ENCODE data around the gene SLC27A6. TPM values are rescaled to one million over a fixed set of nuclear protein-coding genes. Genes with fewer than 3 reads are reported as not detected.

The SLC27A6 gene
- total RNA-seq, 1 donor from 2014 or later: 0.39 TPM

- no peak overlapping the region for H2AFZ ChIP-seq (ENCODE audit: low read depth, low read length)
- no peak overlapping the region for H3K4me3 Mint-ChIP-seq (ENCODE audit: unreplicated experiment)
- H3K4me3 ChIP-seq (ENCODE audit: insufficient read depth, low read depth, low read length): no peak overlapping the region
- no peaks in the 10 kb centered on the region for H3K36me3 ChIP-seq (ENCODE audit: insufficient read depth, low read length)
- no peaks in the 10 kb centered on the region for H3K4me1 ChIP-seq (ENCODE audit: insufficient read depth, low read length)
- no peak overlapping the region for H3K27ac Mint-ChIP-seq (ENCODE audit: unreplicated experiment)
- H3K9me3 ChIP-seq (ENCODE audit: insufficient read depth, low read depth, low read length): no peaks in the 10 kb centered on the region
- H4K20me1 ChIP-seq (ENCODE audit: insufficient read depth, low read length): no peaks in the 10 kb centered on the region
- H3K79me2 ChIP-seq (ENCODE audit: insufficient read depth, low read length): no peaks in the 10 kb centered on the region
- H3K36me3 Mint-ChIP-seq (ENCODE audit: low read depth, unreplicated experiment): no peaks in the 10 kb centered on the region
- no peak overlapping the region for H3K27ac ChIP-seq (ENCODE audit: low read depth, low read length)
- no peaks in the 10 kb centered on the region for H3K27me3 ChIP-seq (ENCODE audit: insufficient read depth, low read length)
- FAIRE-seq (no peak), DNase-seq (ENCODE audit: low read depth) (no peak)
- peaks cover 13% of the 10 kb centered on the region for H3K4me1 Mint-ChIP-seq (ENCODE audit: low read depth, unreplicated experiment)
- no peak overlapping the region for H3K4me2 ChIP-seq (ENCODE audit: low read length)
- no peaks in the 10 kb centered on the region for H3K9me3 Mint-ChIP-seq (ENCODE audit: unreplicated experiment)
- no peak overlapping the region for H3K9ac ChIP-seq (ENCODE audit: low read length)
- TF ChIP-seq EZH2 (IDR thresholded peaks at IDR 0.05; ENCODE audit: insufficient read depth, low read length) (no peak), CTCF (IDR thresholded peaks at IDR 0.05; ENCODE audit: insufficient read depth, low read depth, low read length) (no peak)
- H3K27me3 Mint-ChIP-seq (ENCODE audit: low read depth, unreplicated experiment): no peaks in the 10 kb centered on the region
Observed at GRCh38 chr5:128988476-128988875, 23.2 kb downstream of the SLC27A6 start.

GRCh38 chr5:129001841-129002526 lies 36.7 kb downstream of the SLC27A6 start:
- H3K36me3 Mint-ChIP-seq (ENCODE audit: low read depth, unreplicated experiment): no peaks in the 10 kb centered on the region
- Histone ChIP-seq H3K27me3 (ENCODE audit: insufficient read depth, low read length) (no peaks in the 10 kb centered on the region), H3K4me2 (ENCODE audit: low read length) (no peak overlapping the region), H3K36me3 (ENCODE audit: insufficient read depth, low read length) (no peaks in the 10 kb centered on the region), H4K20me1 (ENCODE audit: insufficient read depth, low read length) (no peaks in the 10 kb centered on the region), H3K79me2 (ENCODE audit: insufficient read depth, low read length) (no peaks in the 10 kb centered on the region), H3K4me3 (ENCODE audit: insufficient read depth, low read depth, low read length) (no peak overlapping the region), H3K27ac (ENCODE audit: low read depth, low read length) (no peak overlapping the region), H2AFZ (ENCODE audit: low read depth, low read length) (no peak overlapping the region), H3K4me1 (ENCODE audit: insufficient read depth, low read length) (no peaks in the 10 kb centered on the region), H3K9ac (ENCODE audit: low read length) (no peak overlapping the region), H3K9me3 (ENCODE audit: insufficient read depth, low read depth, low read length) (no peaks in the 10 kb centered on the region)
- H3K4me3 Mint-ChIP-seq (ENCODE audit: unreplicated experiment): no peak overlapping the region
- H3K4me1 Mint-ChIP-seq (ENCODE audit: low read depth, unreplicated experiment): no peaks in the 10 kb centered on the region
- TF ChIP-seq CTCF (IDR thresholded peaks at IDR 0.05; ENCODE audit: insufficient read depth, low read depth, low read length) (no peak), EZH2 (IDR thresholded peaks at IDR 0.05; ENCODE audit: insufficient read depth, low read length) (no peak)
- no peak for FAIRE-seq
- DNase-seq (ENCODE audit: low read depth): no peak
- H3K27me3 Mint-ChIP-seq (ENCODE audit: low read depth, unreplicated experiment): no peaks in the 10 kb centered on the region
- H3K27ac Mint-ChIP-seq (ENCODE audit: unreplicated experiment): no peak overlapping the region
- H3K9me3 Mint-ChIP-seq (ENCODE audit: unreplicated experiment): peaks cover 2% of the 10 kb centered on the region

- H3K4me3 Mint-ChIP-seq (ENCODE audit: unreplicated experiment): no peak overlapping the region
- H4K20me1 ChIP-seq (ENCODE audit: insufficient read depth, low read length): no peaks in the 10 kb centered on the region
- H3K27ac Mint-ChIP-seq (ENCODE audit: unreplicated experiment): no peak overlapping the region
- no peaks in the 10 kb centered on the region for H3K9me3 ChIP-seq (ENCODE audit: insufficient read depth, low read depth, low read length)
- H3K36me3 ChIP-seq (ENCODE audit: insufficient read depth, low read length): no peaks in the 10 kb centered on the region
- no peak overlapping the region for H3K4me2 ChIP-seq (ENCODE audit: low read length)
- peaks cover 2% of the 10 kb centered on the region for H3K9me3 Mint-ChIP-seq (ENCODE audit: unreplicated experiment)
- H3K27ac ChIP-seq (ENCODE audit: low read depth, low read length): no peak overlapping the region
- no peak overlapping the region for H2AFZ ChIP-seq (ENCODE audit: low read depth, low read length)
- FAIRE-seq (no peak), DNase-seq (ENCODE audit: low read depth) (no peak)
- no peak for TF ChIP-seq CTCF (IDR thresholded peaks at IDR 0.05; ENCODE audit: insufficient read depth, low read depth, low read length)
- no peak for TF ChIP-seq EZH2 (IDR thresholded peaks at IDR 0.05; ENCODE audit: insufficient read depth, low read length)
- no peaks in the 10 kb centered on the region for H3K36me3 Mint-ChIP-seq (ENCODE audit: low read depth, unreplicated experiment)
- H3K27me3 ChIP-seq (ENCODE audit: insufficient read depth, low read length): no peaks in the 10 kb centered on the region
- no peaks in the 10 kb centered on the region for H3K79me2 ChIP-seq (ENCODE audit: insufficient read depth, low read length)
- no peak overlapping the region for H3K4me3 ChIP-seq (ENCODE audit: insufficient read depth, low read depth, low read length)
- no peaks in the 10 kb centered on the region for H3K27me3 Mint-ChIP-seq (ENCODE audit: low read depth, unreplicated experiment)
- no peaks in the 10 kb centered on the region for H3K4me1 ChIP-seq (ENCODE audit: insufficient read depth, low read length)
- H3K4me1 Mint-ChIP-seq (ENCODE audit: low read depth, unreplicated experiment): no peaks in the 10 kb centered on the region
- H3K9ac ChIP-seq (ENCODE audit: low read length): no peak overlapping the region
Observed at GRCh38 chr5:129002527-129002842, 37.2 kb downstream of the SLC27A6 start.

Data from astrocyte (in vitro differentiated cells and primary cell).